ENCODE results near the gene ANKS4B. TPM values are rescaled to one million over a fixed set of nuclear protein-coding genes. Genes with fewer than 3 reads are reported as not detected.

The ANKS4B gene
- total and polyA plus RNA-seq, 2 of the 8 experiments (the other 6 are each of a cell fraction or from before 2014, with no cell fraction given) = 0.06 to 0.15 TPM

GRCh38 chr16:21281698-21282389 is 48.3 kb downstream of the ANKS4B start:
- CTCF ChIA-PET (ENCODE audit: partially characterized antibody) = interaction anchor here (1.4 to 3.9 kb wide), 4 partner anchors 19 to 129 kb away, joined by 3 to 12 read pairs (median 6); no protein-coding TSS in a partner anchor
- DNase-seq (ENCODE audit: low read depth in 1 of 2, low spot score in 2 of 2) (no peak), FAIRE-seq (no peak)
- Histone ChIP-seq H4K5ac (ENCODE audit: insufficient read length, low read depth, low read length) (no peak overlapping the region), H3K4ac (replicated peaks; ENCODE audit: insufficient read length, low read depth, low read length) (no peak overlapping the region), H3K27ac (ENCODE audit: low read depth, low read length) (no peak overlapping the region), H2BK120ac (replicated peaks; ENCODE audit: low read depth, low read length) (no peak overlapping the region), H2BK12ac (ENCODE audit: low read depth, low read length) (no peak overlapping the region), H3K56ac (replicated peaks; ENCODE audit: insufficient read length, low read depth, low read length) (no peak overlapping the region), H3K23me2 (ENCODE audit: low read depth, low read length) (peaks cover 9% of the 10 kb centered on the region; the same call in 1 of the 2 replicates), H2BK5ac (ENCODE audit: low read depth, low read length) (no peak overlapping the region), H4K91ac (replicated peaks; ENCODE audit: insufficient read length, low read length) (no peak overlapping the region), H3K14ac (ENCODE audit: insufficient read length) (no peak overlapping the region), H4K8ac (ENCODE audit: extremely low read depth, insufficient read depth, low read length) (no peak overlapping the region), H4K20me1 (replicated peaks in 1 of 2; ENCODE audit: control insufficient read depth in 1 of 2, insufficient read depth in 2 of 2, low read length in 2 of 2) (peaks cover 0 to 2% of the 10 kb centered on the region in 2 experiments), H3K4me3 (ENCODE audit: extremely low read depth in 1 of 4, insufficient read depth in 2 of 4, low read depth in 3 of 4, low read length in 4 of 4) (no peak overlapping the region), H3K23ac (ENCODE audit: insufficient read length) (no peak overlapping the region), H3K4me2 (ENCODE audit: insufficient read depth in 1 of 2, low read depth in 2 of 2, low read length in 2 of 2) (no peak overlapping the region), H2AK5ac (ENCODE audit: low read depth, low read length) (no peak overlapping the region), H3K27me3 (replicated peaks in 1 of 4; ENCODE audit: control insufficient read depth in 3 of 4, extremely low read depth in 1 of 4, insufficient read depth in 3 of 4, low read length in 3 of 4) (peaks cover 0 to 7% (median 0%) of the 10 kb centered on the region in 4 experiments; a peak in 4 of 7 replicates), H2BK15ac (ENCODE audit: low read length) (no peak overlapping the region), H3K9ac (replicated peaks in 1 of 4; ENCODE audit: extremely low read depth in 1 of 4, low read depth in 3 of 4, low read length in 3 of 4) (no peak overlapping the region), H3K18ac (ENCODE audit: extremely low read depth, low read length) (no peak overlapping the region), H2BK20ac (ENCODE audit: low read length) (no peak overlapping the region), H3K36me3 (ENCODE audit: control insufficient read depth in 2 of 4, insufficient read depth in 4 of 4, low read length in 3 of 4) (no peaks in the 10 kb centered on the region), H2AFZ (ENCODE audit: low read length) (no peak overlapping the region), H3K79me1 (ENCODE audit: low read depth, low read length) (no peaks in the 10 kb centered on the region), H3K9me3 (ENCODE audit: insufficient read depth in 2 of 2, low read depth in 1 of 2, low read length in 1 of 2) (no peaks in the 10 kb centered on the region), H3K79me2 (ENCODE audit: control insufficient read depth in 1 of 2, insufficient read depth in 2 of 2, low read length in 2 of 2) (no peaks in the 10 kb centered on the region), H3K4me1 (replicated peaks in 1 of 4; ENCODE audit: control insufficient read depth in 3 of 4, insufficient read depth in 4 of 4, low read length in 3 of 4) (peaks cover 4 to 9% (median 7%) of the 10 kb centered on the region in 4 experiments; a peak in 5 of 7 replicates)
- POLR2A ChIA-PET (ENCODE audit: partially characterized antibody) = no interaction called here
- WGBS, 2 experiments (ENCODE audit: extremely low coverage in 1 of 2, insufficient coverage in 1 of 2, insufficient read length in 1 of 2, insufficient replicate concordance in 2 of 2, low coverage in 1 of 2, low lambda C conversion rate in 2 of 2, missing lambda C conversion rate in 1 of 2) = 86% methylated on average over 7 of the region's 7 CpGs; no CpG with 5 or more reads in 1 of the 2 experiments
- TF ChIP-seq TAF7 (optimal IDR thresholded peaks at IDR 0.05; ENCODE audit: borderline replicate concordance, low read depth, low read length) (no peak), GABPA (IDR thresholded peaks at IDR 0.05; ENCODE audit: borderline replicate concordance, insufficient read depth, low read length) (no peak), KDM5A (IDR thresholded peaks at IDR 0.05; ENCODE audit: low read length) (no peak), TEAD4 (IDR thresholded peaks at IDR 0.05; ENCODE audit: low read depth, low read length) (no peak), KDM4A (IDR thresholded peaks at IDR 0.05; ENCODE audit: low read depth, low read length, severe bottlenecking) (no peak), ASH2L (IDR thresholded peaks at IDR 0.05; ENCODE audit: low read length) (no peak), YY1 (IDR thresholded peaks at IDR 0.05; ENCODE audit: low read depth, low read length) (no peak), ATF2 (IDR thresholded peaks at IDR 0.05; ENCODE audit: low read length) (no peak)

Data from H1 (cell line).